OCI-LY7 (cell line): ENCODE measurements around the gene C2CD3.

Experiments
- EZH2phosphoT487 ChIP-seq: fragments of 200-600 bp; sonication (generic); IDR thresholded peaks from 2 replicates; pipeline ENCODE4 v1.6.1; 2018; ENCODE audit warnings: low read depth, borderline replicate concordance, mild to moderate bottlenecking, mixed run types, antibody characterized with exemption, low read length, moderate library complexity, mixed read lengths
- TF ChIP-seq, protein P1 (sequence below): fragments of 200-600 bp; sonication (generic); conservative IDR thresholded peaks from 2 replicates; pipeline ENCODE4 v1.5.1; 2014; ENCODE audit warnings: mild to moderate bottlenecking, antibody characterized with exemption, low read length, moderate library complexity, mixed read lengths

DNA sequence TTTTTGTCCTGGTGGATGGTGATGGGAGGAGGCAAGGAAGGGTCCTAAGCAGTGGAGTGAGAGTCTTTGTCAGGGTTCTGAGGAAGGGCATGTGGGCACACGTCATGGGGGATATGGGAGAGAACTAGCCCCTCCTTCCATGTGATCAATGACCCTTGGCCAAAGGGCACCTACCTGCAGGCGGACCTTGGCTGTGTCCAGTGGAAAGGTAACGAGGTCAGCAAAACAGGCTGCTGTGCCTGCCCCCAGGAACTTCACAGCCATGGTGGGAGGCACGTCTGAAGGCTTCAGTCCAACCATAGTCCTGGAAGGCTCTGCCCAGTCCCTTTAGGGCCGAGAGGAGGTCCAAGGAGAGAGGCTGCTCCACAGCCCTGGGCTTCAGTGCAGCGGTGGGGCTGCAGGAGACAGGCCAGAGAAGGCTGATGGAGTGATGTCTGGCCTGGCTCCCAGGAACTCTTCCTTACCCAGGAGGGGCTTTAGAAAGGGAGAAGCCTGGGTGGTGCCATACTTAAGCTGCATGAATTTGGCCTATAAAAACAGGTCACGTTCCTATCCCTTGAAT, 164.0 kb downstream of the C2CD3 start:
- TF ChIP-seq, protein P1, sequence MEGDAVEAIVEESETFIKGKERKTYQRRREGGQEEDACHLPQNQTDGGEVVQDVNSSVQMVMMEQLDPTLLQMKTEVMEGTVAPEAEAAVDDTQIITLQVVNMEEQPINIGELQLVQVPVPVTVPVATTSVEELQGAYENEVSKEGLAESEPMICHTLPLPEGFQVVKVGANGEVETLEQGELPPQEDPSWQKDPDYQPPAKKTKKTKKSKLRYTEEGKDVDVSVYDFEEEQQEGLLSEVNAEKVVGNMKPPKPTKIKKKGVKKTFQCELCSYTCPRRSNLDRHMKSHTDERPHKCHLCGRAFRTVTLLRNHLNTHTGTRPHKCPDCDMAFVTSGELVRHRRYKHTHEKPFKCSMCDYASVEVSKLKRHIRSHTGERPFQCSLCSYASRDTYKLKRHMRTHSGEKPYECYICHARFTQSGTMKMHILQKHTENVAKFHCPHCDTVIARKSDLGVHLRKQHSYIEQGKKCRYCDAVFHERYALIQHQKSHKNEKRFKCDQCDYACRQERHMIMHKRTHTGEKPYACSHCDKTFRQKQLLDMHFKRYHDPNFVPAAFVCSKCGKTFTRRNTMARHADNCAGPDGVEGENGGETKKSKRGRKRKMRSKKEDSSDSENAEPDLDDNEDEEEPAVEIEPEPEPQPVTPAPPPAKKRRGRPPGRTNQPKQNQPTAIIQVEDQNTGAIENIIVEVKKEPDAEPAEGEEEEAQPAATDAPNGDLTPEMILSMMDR, result no peak
- no peak for TF ChIP-seq EZH2phosphoT487
